Bronchial epithelial cell (primary cell): ENCODE results near the gene DGKI. TPM values are rescaled to one million over a fixed set of nuclear protein-coding genes. Genes with fewer than 3 reads are reported as not detected.
A peak's percentile ranks its signal among the peaks of the same experiment; 100 is the strongest.

ENCODE experiments used
- DNase-seq: peaks from one replicate; pipeline ENCODE4 v3.0.0-alpha.2; 2010; ENCODE audit warnings: low read depth
- FAIRE-seq: peaks from 2 replicates; lab custom pipeline; 2011; peaks lifted over from hg19 to GRCh38; lab: Jason Lieb, UNC
- H3K27me3 ChIP-seq: 2 replicates; pipeline ENCODE4 v1.5.1; 2011; ENCODE audit warnings: low read length; ENCODE audit not compliant: control insufficient read depth, insufficient read depth
- H3K36me3 ChIP-seq: 2 replicates; pipeline ENCODE4 v1.5.1; 2011; ENCODE audit warnings: low read length; ENCODE audit not compliant: control insufficient read depth, insufficient read depth
- H3K4me3 ChIP-seq: 2 replicates; pipeline ENCODE4 v1.5.1; 2011; ENCODE audit warnings: mild to moderate bottlenecking, low read depth, low read length, control low read depth
- CTCF ChIP-seq: IDR thresholded peaks from 2 replicates; pipeline ENCODE4 v1.5.1; 2011; ENCODE audit warnings: mild to moderate bottlenecking, moderate library complexity, low read length, control low read depth, inconsistent platforms; ENCODE audit not compliant: insufficient read depth, severe bottlenecking
- total RNA-seq: library from RNA; depleted of rRNA; stranded (reverse); fragments of >200 nt; gene quantifications from 2 replicates; pipeline ENCODE4 v1.2.1, GENCODE V29; 2014

The DGKI gene
- total RNA-seq, 1 donor from 2014 or later, result under 0.01 TPM

GRCh38 chr7:137772316-137772715, 74.5 kb downstream of the DGKI start:
- no peak for DNase-seq
- no peaks in the 10 kb centered on the region for H3K36me3 ChIP-seq
- TF ChIP-seq CTCF, result no peak
- no peak overlapping the region for H3K4me3 ChIP-seq
- H3K27me3 ChIP-seq, result no peaks in the 10 kb centered on the region
- no peak for FAIRE-seq

- H3K4me3 ChIP-seq, result no peak overlapping the region
- H3K27me3 ChIP-seq, result no peaks in the 10 kb centered on the region
- DNase-seq (no peak), FAIRE-seq (no peak)
- no peak for TF ChIP-seq CTCF
- H3K36me3 ChIP-seq, result no peaks in the 10 kb centered on the region
Measured at GRCh38 chr7:137771679-137772078, 75.1 kb downstream of the DGKI start.

GRCh38 chr7:137771273-137771672, 75.5 kb downstream of the DGKI start:
- FAIRE-seq (no peak), DNase-seq (no peak)
- Histone ChIP-seq H3K27me3 (no peaks in the 10 kb centered on the region), H3K36me3 (no peaks in the 10 kb centered on the region), H3K4me3 (no peak overlapping the region)
- TF ChIP-seq CTCF, result no peak

- Histone ChIP-seq H3K4me3 (no peak overlapping the region), H3K36me3 (no peaks in the 10 kb centered on the region), H3K27me3 (no peaks in the 10 kb centered on the region)
- DNase-seq, result peak; percentile 62
- FAIRE-seq, result no peak
- no peak for TF ChIP-seq CTCF
Measured at GRCh38 chr7:137768366-137768765, 78.4 kb downstream of the DGKI start.

- no peak for TF ChIP-seq CTCF
- Histone ChIP-seq H3K36me3 (no peaks in the 10 kb centered on the region), H3K27me3 (no peaks in the 10 kb centered on the region), H3K4me3 (no peak overlapping the region)
- FAIRE-seq, result no peak
- DNase-seq, result no peak
Measured at GRCh38 chr7:137762334-137762733, 84.4 kb downstream of the DGKI start.

GRCh38 chr7:137760111-137760510, 86.7 kb downstream of the DGKI start:
- FAIRE-seq (no peak), DNase-seq (no peak)
- H3K4me3 ChIP-seq, result no peak overlapping the region
- TF ChIP-seq CTCF, result no peak
- no peaks in the 10 kb centered on the region for H3K36me3 ChIP-seq
- H3K27me3 ChIP-seq, result peaks cover 2% of the 10 kb centered on the region
